GM12874 (cell line): ENCODE results near the gene PTCD1.

Experiments
- TF ChIP-seq, protein P1 (sequence below): IDR thresholded peaks from 2 replicates; pipeline ENCODE4 v1.5.1; 2011; ENCODE audit warnings: low read depth, mild to moderate bottlenecking, control low read depth, low read length, moderate library complexity; ENCODE audit not compliant: insufficient read depth

PTCD1 gene

GRCh38 chr7:99418260-99418659 lies 20.3 kb downstream of the PTCD1 start:
- TF ChIP-seq, protein P1, sequence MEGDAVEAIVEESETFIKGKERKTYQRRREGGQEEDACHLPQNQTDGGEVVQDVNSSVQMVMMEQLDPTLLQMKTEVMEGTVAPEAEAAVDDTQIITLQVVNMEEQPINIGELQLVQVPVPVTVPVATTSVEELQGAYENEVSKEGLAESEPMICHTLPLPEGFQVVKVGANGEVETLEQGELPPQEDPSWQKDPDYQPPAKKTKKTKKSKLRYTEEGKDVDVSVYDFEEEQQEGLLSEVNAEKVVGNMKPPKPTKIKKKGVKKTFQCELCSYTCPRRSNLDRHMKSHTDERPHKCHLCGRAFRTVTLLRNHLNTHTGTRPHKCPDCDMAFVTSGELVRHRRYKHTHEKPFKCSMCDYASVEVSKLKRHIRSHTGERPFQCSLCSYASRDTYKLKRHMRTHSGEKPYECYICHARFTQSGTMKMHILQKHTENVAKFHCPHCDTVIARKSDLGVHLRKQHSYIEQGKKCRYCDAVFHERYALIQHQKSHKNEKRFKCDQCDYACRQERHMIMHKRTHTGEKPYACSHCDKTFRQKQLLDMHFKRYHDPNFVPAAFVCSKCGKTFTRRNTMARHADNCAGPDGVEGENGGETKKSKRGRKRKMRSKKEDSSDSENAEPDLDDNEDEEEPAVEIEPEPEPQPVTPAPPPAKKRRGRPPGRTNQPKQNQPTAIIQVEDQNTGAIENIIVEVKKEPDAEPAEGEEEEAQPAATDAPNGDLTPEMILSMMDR = no peak

- TF ChIP-seq, protein P1 = peak; percentile 39; the same call in 1 of the 2 replicates
These were observed 23.0 kb downstream of the PTCD1 start for GRCh38 chr7:99415513-99416127.

DNA sequence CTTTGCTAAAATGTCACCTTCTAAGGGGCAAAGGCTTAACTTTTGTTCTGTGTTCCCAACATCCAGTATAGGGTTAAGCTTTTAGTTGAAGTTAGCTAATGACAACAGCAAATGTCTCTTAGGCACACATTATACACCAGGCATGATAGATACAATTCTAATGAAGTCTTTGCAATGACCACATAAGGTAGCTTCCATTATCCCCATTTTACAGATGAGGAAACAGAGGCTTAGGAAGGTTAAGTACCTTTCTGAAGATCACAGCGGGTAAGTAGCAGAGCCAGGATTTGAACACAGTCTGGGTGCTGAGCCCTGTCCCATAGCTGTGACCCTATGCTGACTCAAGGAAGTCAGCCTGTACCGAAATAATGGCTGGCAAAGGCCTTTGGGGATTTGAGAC lies 28.0 kb downstream of the PTCD1 start:
- TF ChIP-seq, protein P1 = no peak

DNA sequence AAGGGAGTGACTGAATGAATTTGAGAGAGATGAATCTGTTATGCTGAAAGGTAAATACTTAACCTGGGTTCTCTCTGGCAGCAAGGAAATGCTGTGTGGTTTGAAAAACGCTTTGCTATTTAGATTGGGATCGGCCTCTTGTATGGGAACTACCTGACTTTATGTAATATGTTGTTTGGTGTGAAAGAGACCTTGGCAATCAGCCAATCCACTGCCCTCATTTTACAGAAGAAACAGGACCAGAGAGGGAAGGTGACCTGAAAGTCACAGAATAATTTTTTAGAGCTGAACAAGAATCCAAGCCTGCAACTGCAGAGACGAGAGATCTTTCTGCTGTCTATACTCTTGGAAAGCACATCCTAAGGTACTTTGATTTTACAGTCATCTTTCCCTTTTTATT lies 28.8 kb downstream of the PTCD1 start:
- TF ChIP-seq, protein P1 = no peak

DNA sequence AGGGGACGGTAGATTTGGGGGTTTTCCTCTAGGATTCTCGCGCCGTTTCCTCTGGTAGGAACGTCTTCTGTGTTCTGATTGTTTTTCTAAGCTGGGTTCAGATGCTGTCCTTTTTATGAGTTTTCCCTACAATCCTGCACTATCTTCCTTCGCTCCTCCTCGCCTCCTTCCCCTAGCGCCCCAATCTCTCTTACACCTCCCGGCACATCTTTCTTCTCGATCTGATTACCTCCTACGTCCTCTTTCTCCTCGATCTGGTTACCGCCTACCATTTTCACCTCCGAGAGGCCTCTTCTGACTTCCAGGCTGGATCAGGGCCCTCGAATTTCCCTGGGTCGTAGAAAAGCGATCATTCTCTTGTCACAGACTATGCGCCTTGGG lies 29.4 kb downstream of the PTCD1 start:
- TF ChIP-seq, protein P1 = no peak

- TF ChIP-seq, protein P1 = no peak
These were observed 30.0 kb downstream of the PTCD1 start, which contains the start of the genes BUD31 and PDAP1 for GRCh38 chr7:99408379-99409191. Gene BUD31, plus strand, starts transcription at chr7:99408969. Its CDS starts 2,124 bp downstream, at chr7:99411093. Gene PDAP1, minus strand, starts transcription at chr7:99408597. Its CDS starts 49 bp downstream, at chr7:99408548.

- TF ChIP-seq, protein P1 = no peak
These were observed 30.7 kb downstream of the PTCD1 start for GRCh38 chr7:99407872-99408378.
